GM12873 (cell line): ENCODE data around the gene DHRS13.

ENCODE experiments used
- TF ChIP-seq, protein P1 (sequence below): IDR thresholded peaks from 2 replicates; pipeline ENCODE4 v1.5.1; 2012; ENCODE audit warnings: low read depth, mild to moderate bottlenecking, moderate library complexity, low read length, control low read depth; ENCODE audit not compliant: insufficient read depth; ENCODE audit errors: missing control alignments

Gene DHRS13

DNA sequence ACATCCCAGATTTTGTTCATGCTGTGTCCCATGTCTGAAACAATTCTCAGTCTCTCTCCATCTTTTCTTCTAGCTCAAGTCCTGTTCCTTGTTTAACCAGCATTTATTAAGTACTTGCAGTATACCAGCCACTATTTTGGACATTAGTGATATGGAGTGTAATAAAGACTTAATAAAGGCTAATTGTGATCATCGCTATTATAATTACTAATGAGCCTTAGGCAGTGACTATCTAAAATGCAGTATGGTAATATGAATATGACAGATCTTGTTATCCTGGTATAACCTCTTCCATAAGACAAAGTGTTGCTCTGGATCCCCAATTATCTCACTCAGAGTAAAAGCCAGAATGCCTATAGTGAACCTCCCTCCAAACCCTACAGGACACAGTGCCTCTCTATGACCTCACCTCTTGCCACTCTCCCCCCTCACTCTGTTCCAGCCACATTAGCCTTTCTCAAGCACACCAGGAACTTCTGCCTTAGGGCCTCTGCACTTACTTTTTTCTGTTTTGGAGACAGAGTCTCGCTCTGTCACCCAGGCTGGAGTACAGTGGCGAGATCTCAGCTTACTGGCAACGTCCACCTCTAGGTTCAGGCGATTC lies 3.6 kb downstream of the DHRS13 start:
- TF ChIP-seq, protein P1, sequence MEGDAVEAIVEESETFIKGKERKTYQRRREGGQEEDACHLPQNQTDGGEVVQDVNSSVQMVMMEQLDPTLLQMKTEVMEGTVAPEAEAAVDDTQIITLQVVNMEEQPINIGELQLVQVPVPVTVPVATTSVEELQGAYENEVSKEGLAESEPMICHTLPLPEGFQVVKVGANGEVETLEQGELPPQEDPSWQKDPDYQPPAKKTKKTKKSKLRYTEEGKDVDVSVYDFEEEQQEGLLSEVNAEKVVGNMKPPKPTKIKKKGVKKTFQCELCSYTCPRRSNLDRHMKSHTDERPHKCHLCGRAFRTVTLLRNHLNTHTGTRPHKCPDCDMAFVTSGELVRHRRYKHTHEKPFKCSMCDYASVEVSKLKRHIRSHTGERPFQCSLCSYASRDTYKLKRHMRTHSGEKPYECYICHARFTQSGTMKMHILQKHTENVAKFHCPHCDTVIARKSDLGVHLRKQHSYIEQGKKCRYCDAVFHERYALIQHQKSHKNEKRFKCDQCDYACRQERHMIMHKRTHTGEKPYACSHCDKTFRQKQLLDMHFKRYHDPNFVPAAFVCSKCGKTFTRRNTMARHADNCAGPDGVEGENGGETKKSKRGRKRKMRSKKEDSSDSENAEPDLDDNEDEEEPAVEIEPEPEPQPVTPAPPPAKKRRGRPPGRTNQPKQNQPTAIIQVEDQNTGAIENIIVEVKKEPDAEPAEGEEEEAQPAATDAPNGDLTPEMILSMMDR: no peak

DNA sequence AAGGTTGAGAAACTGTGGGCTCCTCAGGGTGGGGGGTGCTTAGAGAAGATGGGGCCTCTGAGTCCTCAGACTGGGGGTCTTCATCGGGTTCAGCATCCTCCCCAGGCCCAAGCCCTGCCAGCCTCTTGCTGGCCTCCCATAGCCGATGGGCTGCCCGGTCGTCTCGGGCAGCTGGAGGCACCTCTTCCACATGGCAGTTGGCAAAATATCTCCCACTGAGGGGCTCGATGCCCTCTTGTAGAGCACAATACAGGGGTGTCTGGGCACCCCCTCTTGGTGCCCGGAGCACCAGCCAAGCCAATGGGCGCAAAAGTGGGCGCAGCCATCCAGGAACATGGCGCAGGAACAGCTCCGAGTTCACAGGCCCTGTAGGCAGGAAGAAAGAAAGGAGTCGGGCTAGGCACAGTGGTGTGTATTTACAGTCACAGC lies 4.3 kb downstream of the DHRS13 start:
- TF ChIP-seq, protein P1: no peak

DNA sequence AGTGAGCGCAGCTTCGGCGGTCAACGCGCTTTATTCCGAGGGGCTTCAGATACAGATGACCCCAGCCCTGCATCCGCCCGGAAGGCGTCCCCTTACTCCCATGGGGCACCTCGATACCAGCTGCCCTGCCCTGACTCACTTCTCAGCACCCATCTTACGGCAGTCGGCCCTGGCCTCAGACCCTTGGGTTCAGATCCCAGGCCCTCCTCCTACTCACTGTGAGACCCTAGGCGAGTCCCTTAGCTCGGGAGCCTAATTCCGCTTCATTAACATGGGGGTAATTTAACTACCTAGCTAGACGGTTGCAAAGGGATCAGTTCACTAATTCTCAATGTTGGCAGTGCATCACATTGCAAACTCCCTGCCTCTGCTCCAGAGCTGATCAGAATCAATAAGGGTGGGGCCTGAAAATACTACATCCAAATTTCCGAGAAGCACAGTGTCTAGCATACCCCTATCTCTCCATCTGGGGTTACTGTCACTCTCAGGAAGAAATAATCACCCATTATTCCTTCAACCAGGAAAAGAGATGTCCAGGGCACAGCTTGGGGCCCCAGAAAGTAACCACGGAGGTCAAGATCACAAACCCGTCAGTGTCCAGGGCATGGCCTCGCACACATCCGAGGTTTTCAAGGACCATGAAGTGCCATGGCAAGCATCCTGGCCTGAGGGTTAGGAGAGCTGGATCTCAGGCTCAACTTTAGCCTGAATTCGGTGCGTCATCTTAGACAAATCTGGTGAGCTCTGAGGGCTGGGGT lies 4.9 kb downstream of the DHRS13 start:
- TF ChIP-seq, protein P1: no peak

DNA sequence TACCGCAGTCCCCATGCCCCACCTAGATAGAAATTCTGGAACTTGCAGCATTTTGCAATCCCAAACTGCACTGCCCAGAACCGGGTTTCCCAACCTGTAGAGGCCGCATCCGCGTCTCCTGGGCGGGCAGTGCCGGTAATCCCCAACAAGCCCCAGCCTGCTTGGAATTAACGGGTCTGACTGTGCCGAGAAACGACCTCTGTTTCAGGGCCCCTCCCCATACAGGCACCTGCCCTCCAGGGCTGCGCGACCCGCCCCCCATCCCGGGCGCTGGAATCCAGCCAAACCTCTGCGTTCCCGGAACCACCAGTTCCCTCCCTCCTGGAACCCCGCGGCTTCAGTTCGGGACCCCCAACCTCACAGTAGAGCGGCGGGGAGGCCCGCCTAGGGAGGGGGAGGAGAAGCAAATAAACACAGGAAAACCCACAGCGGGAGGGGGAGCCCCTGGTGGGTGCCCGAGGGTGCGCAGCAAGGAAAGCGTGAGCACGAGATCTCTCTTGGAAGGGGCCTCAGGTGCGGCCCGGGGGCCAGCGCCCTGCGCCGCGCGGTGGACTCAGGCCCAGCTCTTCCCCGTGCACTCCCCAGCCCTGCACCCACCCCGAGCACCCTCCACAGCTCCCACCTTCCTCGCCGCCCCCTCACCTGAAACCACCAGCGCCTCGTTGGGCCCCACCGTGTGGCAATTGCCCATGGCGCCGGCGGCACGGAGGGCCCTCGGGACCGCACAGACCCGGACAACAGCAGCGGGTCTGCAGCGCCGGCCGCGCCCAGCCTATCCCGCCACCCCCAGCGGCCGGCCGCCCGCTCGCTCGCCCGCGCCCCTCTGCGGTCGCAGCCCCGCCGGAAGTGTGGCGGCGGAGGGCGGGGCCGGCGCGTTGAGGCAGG lies 5.8 kb downstream of the DHRS13 start, which contains the start of gene FLOT2:
Gene FLOT2 (minus strand): TSS at position 850 of the 885 bp plus-strand sequence. CDS start 159 bp downstream, at position 691.
- TF ChIP-seq, protein P1: peak; percentile 52

DNA sequence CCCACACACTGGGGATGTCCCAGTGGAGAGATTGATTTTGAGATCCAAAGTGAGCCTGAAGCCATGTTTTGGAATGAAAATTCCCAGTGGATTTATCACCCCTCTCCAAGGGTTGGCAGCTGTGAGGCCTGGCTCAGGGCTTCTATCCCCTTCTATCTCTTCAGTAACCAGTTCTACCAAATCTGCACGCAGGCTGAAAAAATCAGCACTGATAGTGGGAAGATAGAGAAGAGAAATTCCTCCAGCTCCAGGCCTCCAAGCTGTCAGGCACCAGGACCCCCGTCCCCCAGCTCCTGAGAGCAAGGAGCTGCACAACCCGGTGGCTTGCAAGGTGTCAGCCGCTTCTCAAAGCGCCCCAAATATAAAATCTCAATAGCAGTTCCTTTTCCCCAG lies 6.4 kb downstream of the DHRS13 start:
- TF ChIP-seq, protein P1: no peak

DNA sequence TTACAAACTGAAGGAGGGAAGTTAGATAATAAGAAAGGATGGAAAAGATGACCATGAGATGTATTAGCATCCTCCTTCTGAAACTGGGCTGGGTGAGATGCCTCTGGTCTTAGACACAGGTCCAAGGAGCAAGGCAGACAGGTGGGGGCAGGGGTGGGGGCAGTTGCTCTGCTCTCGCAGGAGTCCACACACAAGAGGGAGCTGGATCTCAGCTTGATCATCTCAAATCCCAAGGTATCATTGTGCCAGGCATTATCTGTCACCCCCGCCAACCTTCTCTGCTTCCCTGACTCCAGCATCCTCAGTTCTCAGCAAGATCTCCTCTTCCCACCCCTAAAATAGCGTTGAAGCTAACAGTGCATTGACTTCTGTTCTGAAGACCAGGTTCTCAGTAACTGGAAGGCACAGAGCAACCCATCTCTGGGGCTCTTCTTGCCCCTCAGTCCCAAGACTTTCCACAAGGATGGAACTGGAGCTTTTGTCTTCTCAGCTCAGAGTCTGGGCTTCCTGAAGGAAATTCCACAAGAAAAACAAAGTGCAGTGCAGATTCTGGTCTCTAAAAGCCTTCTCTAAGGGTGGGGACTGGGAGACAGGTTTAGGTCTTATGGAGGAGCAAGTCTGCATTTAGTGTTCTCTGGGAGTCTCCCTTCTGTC lies 7.0 kb downstream of the DHRS13 start:
- TF ChIP-seq, protein P1: no peak
